Stimulated activated CD8-positive, alpha-beta memory T cell treated with anti-CD3 and anti-CD28 coated beads, Interleukin-15, amount 100 ng/mL, for 24 hours (primary cell): Measurements from ENCODE around the gene COL17A1.

Source experiments
- DNase-seq: peaks from one replicate; pipeline ENCODE4 v3.0.0-alpha.2; 2020; ENCODE audit warnings: low read depth

The COL17A1 gene

GRCh38 chr10:103985726-103986125, 100.0 kb downstream of the COL17A1 start:
- no peak for DNase-seq

GRCh38 chr10:103983367-103983911, 102.2 kb downstream of the COL17A1 start:
- DNase-seq, result no peak

- DNase-seq, result no peak
Observed at GRCh38 chr10:103982639-103983038, 103.0 kb downstream of the COL17A1 start.
